Measurements from ENCODE around the gene CNGB1. TPM values are rescaled to one million over a fixed set of nuclear protein-coding genes. Genes with fewer than 3 reads are reported as not detected.
"Not testable (repeated sequence)": the region's sequence is repeated elsewhere in the genome, so short reads cannot be mapped to it uniquely, and the experiment has no call there.

CNGB1 gene
- total and polyA plus RNA-seq, 2 of the 13 experiments (the other 11 are each of a cell fraction or from before 2014, with no cell fraction given), result 0.02 to 0.15 TPM

GRCh38 chr16:57848181-57848580 is 122.7 kb downstream of the CNGB1 start (continued):
- no peak for TF ChIP-seq ZNF646 (CRISPR knock-in tag; IDR thresholded peaks at IDR 0.05)
- TF ChIP-seq KLF15 (CRISPR knock-in tag; IDR thresholded peaks at IDR 0.05; ENCODE audit: borderline replicate concordance), result no peak
- no peak for TF ChIP-seq ZNF614 (CRISPR knock-in tag; IDR thresholded peaks at IDR 0.05; ENCODE audit: borderline replicate concordance)
- no peak for TF ChIP-seq PREB (CRISPR knock-in tag; IDR thresholded peaks at IDR 0.05)
- no peak for TF ChIP-seq NR2F6 (IDR thresholded peaks at IDR 0.05)
- TF ChIP-seq NR2F6 (CRISPR knock-in tag; IDR thresholded peaks at IDR 0.05), result no peak
- TF ChIP-seq ZNF205 (CRISPR knock-in tag; IDR thresholded peaks at IDR 0.05), result no peak
- no peak for TF ChIP-seq GLI4 (CRISPR knock-in tag; IDR thresholded peaks at IDR 0.05; ENCODE audit: borderline replicate concordance)
- TF ChIP-seq FIP1L1 (IDR thresholded peaks at IDR 0.05; ENCODE audit: borderline replicate concordance, insufficient read depth, low read depth, low read length), result no peak

- H3K9ac ChIP-seq (ENCODE audit: insufficient read depth, low read depth, low read length), result not testable (repeated sequence)
These were observed 124.0 kb downstream of the CNGB1 start for GRCh38 chr16:57846931-57847330.

More at GRCh38 chr16:57846931-57847330, 124.0 kb downstream of the CNGB1 start:
- in situ Hi-C loops (cut with HindIII; ENCODE audit: extremely low pct_ligation_motif_present, low pct_unique_long_range_greater_than_20kb); intact Hi-C loops (cut with micrococcal nuclease; ENCODE audit: unreplicated experiment); ATAC-seq; H4K20me1 ChIP-seq (ENCODE audit: insufficient read depth, low read length); FAIRE-seq; POLR2A ChIA-PET; H2AFZ ChIP-seq (ENCODE audit: low read length); DNase-seq (ENCODE audit: low spot score); BruUV-seq (replicated peaks); H3K27ac ChIP-seq (ENCODE audit: extremely low read length, insufficient read depth, low read length); H3K4me3 ChIP-seq (replicated peaks in 1 of 3; ENCODE audit: insufficient read depth in 1 of 3, low read depth in 2 of 3, low read length in 3 of 3); H3K4me2 ChIP-seq (ENCODE audit: low read depth, low read length); CTCF ChIA-PET (ENCODE audit: low intra/inter-chr PET ratio, low total read pairs); H3K79me2 ChIP-seq (ENCODE audit: insufficient read depth, low read length); H3K9me3 ChIP-seq (ENCODE audit: low read length); H3K36me3 ChIP-seq (replicated peaks in 1 of 2; ENCODE audit: control insufficient read depth in 1 of 2, insufficient read depth in 2 of 2, low read length in 2 of 2); H3K27me3 ChIP-seq (ENCODE audit: control insufficient read depth in 1 of 2, insufficient read depth in 2 of 2, low read length in 2 of 2): not testable (repeated sequence)
- WGBS (ENCODE audit: low lambda C conversion rate), result 88% methylated on average over 5 of the region's 6 CpGs
- H3K4me1 ChIP-seq (ENCODE audit: insufficient read depth, low read length), result peaks cover 33% of the 10 kb centered on the region

All from HepG2 (cell line).